Endothelial cell (in vitro differentiated cells): ENCODE data around the gene C2orf76. TPM values are rescaled to one million over a fixed set of nuclear protein-coding genes. Genes with fewer than 3 reads are reported as not detected.
"Not testable (repeated sequence)": the region's sequence is repeated elsewhere in the genome, so short reads cannot be mapped to it uniquely, and the experiment has no call there.

Experiments used
- DNase-seq: peaks from one replicate; pipeline ENCODE4 v3.0.0; 2021; ENCODE audit warnings: low spot score
- H3K27ac Mint-ChIP-seq: one replicate; pipeline ENCODE4 v1.8.0; 2021; ENCODE audit warnings: mixed read lengths, inconsistent platforms; ENCODE audit not compliant: unreplicated experiment
- H3K27me3 Mint-ChIP-seq: one replicate; pipeline ENCODE4 v1.8.0; 2021; ENCODE audit warnings: mild to moderate bottlenecking, moderate library complexity, mixed read lengths, inconsistent platforms; ENCODE audit not compliant: unreplicated experiment
- H3K36me3 Mint-ChIP-seq: one replicate; pipeline ENCODE4 v1.8.0; 2021; ENCODE audit warnings: mild to moderate bottlenecking, low read depth, mixed read lengths, inconsistent platforms; ENCODE audit not compliant: unreplicated experiment
- H3K4me1 Mint-ChIP-seq: one replicate; pipeline ENCODE4 v1.8.0; 2021; ENCODE audit warnings: mild to moderate bottlenecking, mixed read lengths, inconsistent platforms; ENCODE audit not compliant: unreplicated experiment
- H3K4me3 Mint-ChIP-seq: one replicate; pipeline ENCODE4 v1.8.0; 2021; ENCODE audit warnings: mild to moderate bottlenecking, mixed read lengths, inconsistent platforms; ENCODE audit not compliant: unreplicated experiment
- H3K9me3 Mint-ChIP-seq: one replicate; pipeline ENCODE4 v1.8.0; 2021; ENCODE audit warnings: mixed read lengths, inconsistent platforms; ENCODE audit not compliant: unreplicated experiment
- total RNA-seq: library from RNA; stranded (reverse); fragmentation: NEBNext Ultra II Directional; extraction: Animal tissue kit (Norgen Biotek cat#: 25700); gene quantifications from one replicate; pipeline ENCODE4 v1.2.1, GENCODE V29; 2021; ENCODE audit not compliant: unreplicated experiment
- TF ChIP-seq, protein P1 (sequence below): fragments of 200-600 bp; sonication (generic); IDR thresholded peaks from one replicate; pipeline ENCODE4 v1.5.0; 2021; ENCODE audit warnings: antibody characterized with exemption; ENCODE audit not compliant: unreplicated experiment

The C2orf76 gene
- total RNA-seq, 1 donor from 2014 or later = 10.8 TPM

GRCh38 chr2:119282146-119282995 is 84.3 kb downstream of the C2orf76 start:
- no peaks in the 10 kb centered on the region for H3K4me1 Mint-ChIP-seq
- H3K4me3 Mint-ChIP-seq = no peak overlapping the region
- no peak overlapping the region for H3K27ac Mint-ChIP-seq
- DNase-seq = no peak
- no peaks in the 10 kb centered on the region for H3K36me3 Mint-ChIP-seq
- peaks cover 4% of the 10 kb centered on the region for H3K27me3 Mint-ChIP-seq
- TF ChIP-seq, protein P1, sequence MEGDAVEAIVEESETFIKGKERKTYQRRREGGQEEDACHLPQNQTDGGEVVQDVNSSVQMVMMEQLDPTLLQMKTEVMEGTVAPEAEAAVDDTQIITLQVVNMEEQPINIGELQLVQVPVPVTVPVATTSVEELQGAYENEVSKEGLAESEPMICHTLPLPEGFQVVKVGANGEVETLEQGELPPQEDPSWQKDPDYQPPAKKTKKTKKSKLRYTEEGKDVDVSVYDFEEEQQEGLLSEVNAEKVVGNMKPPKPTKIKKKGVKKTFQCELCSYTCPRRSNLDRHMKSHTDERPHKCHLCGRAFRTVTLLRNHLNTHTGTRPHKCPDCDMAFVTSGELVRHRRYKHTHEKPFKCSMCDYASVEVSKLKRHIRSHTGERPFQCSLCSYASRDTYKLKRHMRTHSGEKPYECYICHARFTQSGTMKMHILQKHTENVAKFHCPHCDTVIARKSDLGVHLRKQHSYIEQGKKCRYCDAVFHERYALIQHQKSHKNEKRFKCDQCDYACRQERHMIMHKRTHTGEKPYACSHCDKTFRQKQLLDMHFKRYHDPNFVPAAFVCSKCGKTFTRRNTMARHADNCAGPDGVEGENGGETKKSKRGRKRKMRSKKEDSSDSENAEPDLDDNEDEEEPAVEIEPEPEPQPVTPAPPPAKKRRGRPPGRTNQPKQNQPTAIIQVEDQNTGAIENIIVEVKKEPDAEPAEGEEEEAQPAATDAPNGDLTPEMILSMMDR = no peak
- H3K9me3 Mint-ChIP-seq = no peaks in the 10 kb centered on the region

GRCh38 chr2:119280680-119281079 is 86.0 kb downstream of the C2orf76 start:
- peaks cover 1% of the 10 kb centered on the region for H3K27me3 Mint-ChIP-seq
- DNase-seq = no peak
- H3K9me3 Mint-ChIP-seq = no peaks in the 10 kb centered on the region
- no peaks in the 10 kb centered on the region for H3K36me3 Mint-ChIP-seq
- H3K4me3 Mint-ChIP-seq = no peak overlapping the region
- TF ChIP-seq, protein P1 = no peak
- H3K27ac Mint-ChIP-seq = no peak overlapping the region
- H3K4me1 Mint-ChIP-seq = no peaks in the 10 kb centered on the region

GRCh38 chr2:119279666-119280065 is 87.0 kb downstream of the C2orf76 start:
- H3K4me1 Mint-ChIP-seq = no peaks in the 10 kb centered on the region
- H3K9me3 Mint-ChIP-seq = no peaks in the 10 kb centered on the region
- TF ChIP-seq, protein P1 = no peak
- no peaks in the 10 kb centered on the region for H3K36me3 Mint-ChIP-seq
- H3K4me3 Mint-ChIP-seq = no peak overlapping the region
- H3K27ac Mint-ChIP-seq = no peak overlapping the region
- DNase-seq = no peak
- H3K27me3 Mint-ChIP-seq = peaks cover 1% of the 10 kb centered on the region

- Mint-ChIP-seq H3K4me3 (no peak overlapping the region), H3K36me3 (no peaks in the 10 kb centered on the region), H3K27ac (no peak overlapping the region), H3K27me3 (peaks cover 1% of the 10 kb centered on the region), H3K9me3 (no peaks in the 10 kb centered on the region), H3K4me1 (no peaks in the 10 kb centered on the region)
- no peak for DNase-seq
- TF ChIP-seq, protein P1 = no peak
These were observed 87.7 kb downstream of the C2orf76 start for GRCh38 chr2:119278946-119279345.

- not testable (repeated sequence) for H3K4me3 Mint-ChIP-seq, H3K27ac Mint-ChIP-seq, H3K27me3 Mint-ChIP-seq, H3K4me1 Mint-ChIP-seq, H3K36me3 Mint-ChIP-seq, H3K9me3 Mint-ChIP-seq, DNase-seq
These were observed 88.2 kb downstream of the C2orf76 start for GRCh38 chr2:119278385-119278784.
